Stimulated activated CD8-positive, alpha-beta memory T cell treated with anti-CD3 and anti-CD28 coated beads, Interleukin-7, amount 100 ng/mL, for 24 hours (primary cell): ENCODE results near the gene RIPOR2.

Experiments used
- DNase-seq: peaks from one replicate; pipeline ENCODE4 v3.0.0-alpha.2; 2020; ENCODE audit warnings: low read depth

RIPOR2 gene

DNA sequence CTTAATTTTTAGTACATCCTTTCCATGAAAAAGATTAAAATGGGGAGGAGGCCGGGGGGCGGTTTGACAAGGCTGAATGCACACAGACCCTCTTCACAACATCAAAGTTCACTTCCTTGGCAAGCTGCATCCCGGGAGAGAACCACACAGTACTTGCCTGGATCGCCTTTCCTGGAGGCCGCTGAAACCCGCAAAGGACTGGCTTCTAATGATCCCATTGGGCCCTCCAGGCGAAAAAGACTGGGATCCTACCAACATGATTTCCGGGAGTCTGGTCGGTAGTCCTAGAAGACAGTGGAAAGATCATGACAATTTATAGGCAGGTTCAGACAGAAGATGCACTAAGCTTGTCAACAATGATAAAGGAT lies 60.2 kb downstream of the RIPOR2 start:
- no peak for DNase-seq

DNA sequence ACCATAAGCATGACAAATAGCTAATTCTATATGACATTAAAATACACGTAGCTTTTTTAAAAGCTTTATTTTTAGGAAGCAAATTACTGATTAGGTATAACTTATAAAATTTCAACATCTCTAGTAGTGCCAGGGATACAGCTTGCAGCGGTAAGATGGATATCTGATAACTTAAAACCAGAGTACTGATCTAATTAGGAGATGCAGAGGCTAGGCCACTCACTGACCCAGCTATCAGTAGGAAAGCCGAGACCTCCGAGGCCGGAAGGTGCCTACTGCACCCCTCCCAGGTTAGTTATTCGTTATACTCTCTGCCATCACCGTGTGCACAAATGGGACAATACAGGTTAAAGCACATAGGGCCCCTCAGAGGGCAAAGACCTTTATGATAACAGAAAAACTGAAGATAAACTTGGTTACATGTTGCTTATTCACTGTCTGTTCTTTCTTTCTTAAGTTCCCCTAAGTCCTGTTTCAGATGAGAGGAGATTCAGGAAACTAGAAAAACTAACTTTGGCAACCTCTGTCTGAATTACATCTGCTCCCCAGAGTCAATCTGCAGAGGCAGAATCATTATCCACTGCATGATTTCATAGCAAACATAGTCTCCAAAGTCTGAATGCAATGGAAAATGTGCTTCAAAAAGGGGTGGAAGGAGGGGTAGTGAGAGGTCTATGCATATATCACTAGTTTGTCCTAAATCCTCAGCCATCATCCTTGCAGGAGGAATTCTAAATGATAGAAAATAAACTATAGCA lies 60.8 kb downstream of the RIPOR2 start:
- DNase-seq, result no peak

DNA sequence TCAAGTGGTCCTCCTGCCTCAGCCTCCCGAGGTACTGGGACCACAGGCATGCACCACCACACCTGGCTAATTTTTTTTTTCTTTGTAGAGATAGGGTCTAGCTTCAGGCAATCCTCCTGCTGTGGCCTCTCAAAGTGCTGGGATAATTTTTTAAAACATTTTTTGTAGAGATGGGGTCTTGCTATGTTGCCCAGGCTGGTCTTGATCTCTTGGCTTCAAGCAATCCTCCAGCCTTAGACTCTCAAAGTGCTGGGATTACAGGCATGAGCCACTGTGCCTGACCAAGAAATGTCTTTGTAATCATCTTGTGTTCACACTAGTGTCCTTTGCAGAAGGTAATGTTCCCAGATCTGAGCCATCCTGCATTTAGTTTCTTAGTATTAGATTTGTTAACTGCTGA lies 61.6 kb downstream of the RIPOR2 start:
- no peak for DNase-seq

DNA sequence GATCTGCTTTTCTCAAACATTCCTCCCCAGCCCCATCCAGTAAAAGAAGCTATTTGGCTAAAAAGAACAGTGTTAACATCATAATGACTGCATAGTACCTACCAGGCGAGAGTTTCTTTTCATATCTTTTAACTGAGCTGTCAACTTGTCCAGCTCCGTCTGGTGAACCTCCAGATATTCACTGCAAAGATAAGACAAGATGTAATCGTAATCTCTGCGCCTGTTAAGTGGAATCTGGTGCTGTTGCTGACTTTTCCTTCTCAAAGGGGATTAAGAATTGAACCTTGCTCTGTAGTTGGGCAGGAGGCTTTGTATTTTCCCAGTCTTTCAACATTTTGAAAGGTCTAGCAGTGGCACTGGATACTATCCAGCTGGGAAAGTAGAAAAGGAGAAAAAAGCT lies 63.0 kb downstream of the RIPOR2 start:
- no peak for DNase-seq

DNA sequence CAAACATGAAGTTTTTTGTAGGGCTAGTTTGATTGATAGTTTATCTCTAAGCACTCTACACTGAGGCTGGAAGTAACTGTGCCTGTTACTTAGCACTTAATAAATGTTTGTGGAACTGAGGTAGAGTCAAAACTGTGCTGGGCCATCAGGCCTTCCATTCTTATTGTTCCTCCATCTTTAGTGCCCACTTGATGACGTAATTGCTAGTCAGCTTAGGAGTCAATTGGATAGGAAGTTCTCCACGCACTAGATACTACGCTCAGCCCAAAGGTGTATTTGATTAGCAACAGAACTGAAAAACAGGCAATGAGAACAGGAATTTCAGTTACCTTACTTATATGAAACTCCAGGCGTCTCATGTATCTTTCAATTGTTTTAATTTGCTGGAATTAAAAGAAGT lies 67.0 kb downstream of the RIPOR2 start:
- DNase-seq, result no peak

DNA sequence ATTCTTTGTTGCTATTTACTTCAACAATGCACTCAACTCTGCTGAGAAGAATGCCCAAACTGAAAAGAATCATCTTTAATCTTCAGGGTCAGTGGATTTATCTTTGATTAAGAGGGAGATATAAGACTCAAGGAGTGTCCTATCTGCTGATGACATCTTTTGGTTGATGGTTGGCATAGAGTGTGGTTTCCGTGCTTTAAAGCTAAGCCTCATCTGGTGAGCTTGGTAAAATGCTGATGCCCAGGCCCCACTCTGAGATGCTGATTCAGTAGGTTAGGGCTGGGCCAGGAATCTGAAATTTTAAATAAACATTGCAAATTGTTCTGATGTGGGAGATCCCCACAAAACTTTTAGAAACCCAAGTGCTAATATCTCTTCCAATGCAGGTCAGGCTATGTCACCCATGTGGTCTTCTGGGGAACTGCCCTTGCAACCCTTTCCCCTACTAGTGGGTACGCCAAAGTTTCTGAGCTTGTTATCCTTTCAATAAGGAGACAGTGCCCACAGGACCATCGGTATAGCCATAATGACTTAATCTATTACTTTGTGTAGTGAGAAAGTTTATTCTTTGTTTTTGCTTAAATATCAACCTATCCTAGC lies 68.6 kb downstream of the RIPOR2 start:
- no peak for DNase-seq

DNA sequence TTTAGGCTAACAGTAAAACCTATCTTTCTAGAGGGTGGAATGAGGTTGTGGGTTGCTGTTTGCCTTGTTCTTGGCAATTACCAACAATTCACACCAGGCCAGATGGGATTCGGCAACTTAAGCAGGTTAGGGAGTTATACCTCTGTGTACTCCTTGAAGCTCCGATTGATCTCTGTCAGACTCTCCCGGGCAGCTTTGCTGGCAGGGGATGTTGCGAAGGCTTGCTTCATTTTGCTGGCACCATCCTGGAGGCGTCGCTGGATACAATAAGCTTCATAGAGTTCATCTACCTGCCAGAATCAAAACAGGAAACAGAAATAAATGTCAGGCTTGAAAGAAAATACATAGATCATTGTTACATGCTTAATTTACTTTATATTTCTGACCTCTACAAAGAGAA lies 70.6 kb downstream of the RIPOR2 start:
- no peak for DNase-seq

DNA sequence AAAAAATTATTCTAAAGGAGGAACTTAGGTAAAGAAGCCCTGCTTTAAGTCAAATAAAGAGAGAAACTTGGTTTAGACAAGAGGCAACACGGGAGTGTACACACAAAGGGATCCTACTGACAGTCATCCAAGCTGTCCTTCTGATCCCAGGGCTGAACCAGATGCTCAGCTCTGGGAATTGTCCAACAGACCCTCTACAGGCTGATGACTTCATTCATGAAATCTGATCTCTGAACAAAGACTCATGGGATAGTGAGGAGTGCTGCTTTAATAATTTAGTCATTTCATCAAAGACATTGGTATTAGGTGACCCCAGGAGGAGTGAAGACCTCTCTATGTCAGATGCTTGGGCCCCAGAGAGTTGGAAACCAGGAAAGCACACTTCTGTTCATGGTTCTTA lies 71.4 kb downstream of the RIPOR2 start:
- no peak for DNase-seq

DNA sequence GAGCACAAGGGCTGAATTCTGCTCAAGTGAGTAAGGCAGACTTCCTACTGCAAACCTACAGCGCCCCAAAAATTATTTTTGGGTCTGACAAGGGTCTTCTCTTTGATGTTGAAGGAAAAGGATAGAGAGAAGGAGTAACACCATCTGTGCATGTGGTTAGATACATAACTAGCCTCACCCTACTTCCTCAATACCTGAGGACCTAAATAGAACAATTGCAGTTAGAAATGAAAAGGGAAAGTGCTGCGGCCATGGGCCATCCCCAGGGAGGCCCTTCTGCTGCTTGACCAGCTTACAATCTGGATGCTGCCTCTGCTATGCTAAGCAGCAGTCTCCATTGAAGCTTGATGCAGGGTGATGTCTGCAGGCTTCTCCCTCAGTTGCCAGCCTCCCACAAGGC lies 73.8 kb downstream of the RIPOR2 start:
- DNase-seq, result no peak

DNA sequence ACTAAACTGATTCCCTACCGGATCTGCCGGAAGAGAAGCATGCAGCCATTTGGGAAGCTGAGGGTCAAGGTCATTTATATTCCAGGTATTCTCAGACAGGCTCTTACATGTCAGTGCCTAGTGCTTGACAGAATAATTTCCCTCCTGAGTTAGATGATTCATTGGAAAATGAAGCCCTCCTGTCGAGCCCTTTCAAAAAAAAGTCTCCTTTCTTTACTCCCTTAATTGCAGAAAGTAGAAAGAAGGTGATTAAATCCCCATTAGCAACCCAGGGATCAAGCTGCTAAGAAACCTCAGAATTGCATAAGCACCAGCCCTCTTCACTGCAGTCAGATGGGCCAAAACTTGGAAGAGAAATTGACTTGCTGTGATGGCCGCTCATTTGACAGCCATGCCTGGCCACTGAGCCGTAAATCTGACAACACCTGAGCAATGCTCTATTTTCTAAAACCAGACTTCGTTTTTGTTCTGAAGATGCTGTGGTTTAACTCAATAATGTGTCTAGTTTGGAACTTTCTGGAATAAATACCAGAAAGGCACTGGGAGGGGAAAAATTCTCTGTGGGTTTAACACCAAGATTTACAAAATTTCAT lies 76.1 kb downstream of the RIPOR2 start:
- DNase-seq, result no peak

DNA sequence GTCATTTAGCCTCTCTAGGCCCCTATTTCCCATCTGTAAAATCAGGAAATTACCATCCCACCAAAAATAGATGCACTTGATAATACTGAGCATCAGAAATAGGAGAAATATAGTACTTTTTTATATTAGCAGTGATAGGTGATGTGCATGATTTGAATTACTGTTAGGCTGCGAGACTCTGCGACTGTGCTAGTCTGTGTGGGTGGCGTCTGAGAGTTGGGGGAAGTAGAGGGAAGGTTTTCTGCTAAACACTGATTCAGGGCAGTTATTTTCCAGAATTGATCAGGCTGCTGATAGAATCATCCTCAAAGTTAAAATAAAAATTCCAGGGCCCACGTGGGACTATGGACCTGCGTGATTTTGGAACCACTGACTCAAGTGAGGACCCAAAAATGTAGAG lies 76.6 kb downstream of the RIPOR2 start:
- DNase-seq, result no peak

DNA sequence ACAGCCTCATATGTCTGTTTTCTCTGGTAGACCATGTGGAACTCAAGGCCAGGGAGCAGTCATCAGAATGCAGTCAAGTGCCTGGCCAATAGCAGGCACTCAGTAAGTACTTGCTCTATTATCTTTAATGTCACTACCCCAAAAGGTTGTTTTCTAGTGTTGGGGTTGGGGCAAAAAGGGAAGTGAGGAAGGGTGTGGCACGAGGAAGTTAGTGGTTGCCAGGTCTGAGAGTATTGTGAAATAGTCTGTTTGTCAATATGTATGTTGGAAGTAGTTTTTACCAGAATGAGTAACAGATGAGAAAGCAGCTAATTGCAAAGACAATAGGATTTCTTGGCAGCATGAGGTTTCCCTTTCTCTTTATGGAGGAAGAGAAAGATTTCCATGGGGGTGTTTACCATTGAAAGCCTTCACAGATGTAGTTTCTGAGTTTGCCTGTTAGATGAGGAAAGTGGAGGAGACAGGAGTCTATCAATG lies 77.5 kb downstream of the RIPOR2 start:
- no peak for DNase-seq

DNA sequence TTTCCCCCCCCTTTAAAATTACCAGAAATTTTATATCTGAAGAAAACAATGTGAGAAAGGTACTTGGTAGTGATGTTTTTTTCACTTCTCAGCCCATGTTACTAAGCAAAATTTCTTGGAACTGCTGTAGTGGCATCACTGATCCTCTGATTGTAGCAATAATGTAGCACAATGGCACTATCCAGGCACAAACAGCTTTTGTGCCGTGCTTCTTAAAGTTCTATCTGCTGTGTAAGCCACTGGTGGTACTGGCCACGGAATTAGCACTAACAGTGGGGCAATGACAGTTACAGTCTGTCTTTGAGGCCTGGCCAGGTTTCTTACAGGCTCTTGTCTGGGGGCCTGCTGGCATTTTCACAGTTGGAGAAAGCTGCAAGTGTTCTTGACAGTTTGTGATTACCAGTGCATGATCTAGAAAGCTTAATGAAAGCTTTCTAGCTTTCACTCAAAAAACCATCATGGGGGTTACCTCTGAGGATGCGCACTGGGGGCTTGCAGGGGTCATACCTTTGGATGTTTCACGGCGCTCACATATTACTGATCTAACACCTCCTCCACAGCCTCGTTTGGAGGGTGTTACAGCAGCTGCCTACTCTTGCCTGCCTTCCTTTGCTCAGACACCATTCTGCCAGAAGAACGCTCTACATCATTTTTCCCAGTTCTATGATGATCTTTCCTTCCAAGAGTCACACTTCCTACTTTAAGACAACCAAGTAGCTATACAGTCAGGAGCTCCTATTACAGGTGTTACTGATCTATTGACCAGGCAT lies 78.7 kb downstream of the RIPOR2 start:
- DNase-seq, result no peak

DNA sequence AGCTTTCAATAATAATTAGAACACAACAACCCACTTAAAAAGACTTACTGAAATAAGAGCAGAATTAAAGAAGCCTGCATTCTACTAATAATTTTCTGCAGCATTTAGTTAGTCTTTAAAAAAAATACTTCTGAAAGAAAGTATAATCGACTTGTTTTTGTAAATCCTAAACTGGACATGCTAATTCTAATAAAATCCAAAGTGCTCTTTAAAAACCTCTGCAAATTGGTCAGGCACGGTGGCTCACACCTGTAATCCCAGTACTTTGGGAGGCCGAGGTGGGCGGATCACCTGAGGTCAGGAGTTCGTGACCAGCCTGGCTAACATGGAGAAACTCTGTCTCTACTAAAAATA lies 79.5 kb downstream of the RIPOR2 start:
- no peak for DNase-seq

DNA sequence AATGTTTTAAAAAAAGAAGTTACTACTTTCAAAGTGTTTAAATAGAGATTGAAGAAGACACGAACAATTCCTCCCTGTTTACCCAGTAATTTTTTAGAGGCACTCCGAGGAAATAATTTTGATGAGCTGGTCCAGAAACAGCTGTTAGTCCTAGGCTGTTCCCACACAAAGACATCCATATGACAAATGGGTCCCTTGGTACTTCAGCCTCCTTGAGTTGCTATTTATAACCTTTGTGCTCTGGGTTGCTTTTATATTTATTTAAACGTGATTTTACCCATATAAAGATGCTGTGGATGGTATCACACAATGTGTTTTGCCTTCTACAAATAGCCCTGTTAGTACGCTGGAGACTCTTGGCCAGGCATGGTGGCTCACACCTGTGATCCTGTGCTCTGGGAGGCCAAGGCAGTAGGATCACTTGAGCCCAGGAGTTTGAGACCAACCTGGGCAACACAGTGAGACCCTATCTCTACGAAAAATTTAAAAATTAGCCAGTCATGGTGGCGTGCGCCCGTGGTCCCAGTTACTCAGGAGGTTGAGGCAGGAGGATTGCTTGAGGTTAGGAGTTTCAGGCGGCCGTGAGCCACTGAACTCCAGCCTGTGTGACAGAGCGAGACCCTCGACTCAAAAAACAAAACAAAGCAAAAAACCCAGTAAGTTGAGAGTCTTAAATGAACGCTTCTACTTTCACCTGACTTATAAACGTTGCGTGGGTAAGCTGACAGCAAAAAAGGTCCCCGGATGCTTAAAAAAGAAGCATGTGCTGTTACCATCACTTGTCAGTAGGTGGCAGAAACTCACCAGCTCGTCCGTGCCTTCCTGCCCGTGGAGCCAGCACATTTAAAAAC lies 80.1 kb downstream of the RIPOR2 start:
- peak; percentile 30 for DNase-seq

DNA sequence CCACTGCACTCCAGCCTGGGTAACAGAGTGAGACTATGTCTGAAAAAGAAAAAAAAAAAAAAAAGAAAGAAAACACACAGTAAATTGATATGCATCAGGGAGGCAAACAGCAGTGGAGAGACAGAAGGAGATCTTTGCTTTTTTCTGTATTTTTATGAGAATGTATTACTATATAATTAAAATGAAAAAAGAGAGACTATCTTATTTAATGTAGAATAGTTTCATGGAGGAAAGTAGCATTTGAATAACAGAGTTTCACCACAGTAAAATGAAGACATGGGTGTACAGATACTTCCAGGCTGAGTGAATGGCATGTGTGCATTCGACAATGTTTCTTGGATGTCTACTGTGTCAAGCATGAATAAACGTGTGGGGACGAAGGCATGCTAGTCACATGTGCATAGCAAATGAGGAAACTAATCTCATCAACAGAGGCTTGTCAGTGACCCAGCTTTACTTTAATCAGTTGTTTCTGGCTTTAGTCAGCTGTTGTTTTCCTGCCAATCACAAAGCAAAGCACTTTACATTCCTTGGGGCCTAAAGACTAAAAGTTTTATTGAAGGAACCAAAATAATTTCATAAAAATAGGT lies 81.6 kb downstream of the RIPOR2 start:
- DNase-seq, result no peak

DNA sequence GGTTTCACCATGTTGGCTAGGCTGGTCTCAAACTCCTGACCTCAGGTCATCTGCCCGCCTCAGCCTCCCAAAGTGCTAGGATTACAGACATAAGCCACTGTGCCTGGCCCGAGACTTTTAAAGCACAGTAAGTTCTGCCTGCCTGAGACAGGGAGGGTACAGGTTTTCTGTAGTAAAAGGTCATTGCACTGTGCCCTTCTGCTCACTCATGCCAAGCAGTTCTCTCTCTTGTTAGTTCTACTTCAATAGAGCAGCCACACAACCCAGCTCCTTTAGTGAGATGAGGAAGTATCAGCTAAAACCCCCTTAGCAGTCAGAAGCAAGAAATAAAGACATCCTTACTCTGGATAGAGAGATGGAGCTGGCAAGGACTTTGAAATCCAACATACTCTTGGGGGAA lies 84.7 kb downstream of the RIPOR2 start:
- no peak for DNase-seq

DNA sequence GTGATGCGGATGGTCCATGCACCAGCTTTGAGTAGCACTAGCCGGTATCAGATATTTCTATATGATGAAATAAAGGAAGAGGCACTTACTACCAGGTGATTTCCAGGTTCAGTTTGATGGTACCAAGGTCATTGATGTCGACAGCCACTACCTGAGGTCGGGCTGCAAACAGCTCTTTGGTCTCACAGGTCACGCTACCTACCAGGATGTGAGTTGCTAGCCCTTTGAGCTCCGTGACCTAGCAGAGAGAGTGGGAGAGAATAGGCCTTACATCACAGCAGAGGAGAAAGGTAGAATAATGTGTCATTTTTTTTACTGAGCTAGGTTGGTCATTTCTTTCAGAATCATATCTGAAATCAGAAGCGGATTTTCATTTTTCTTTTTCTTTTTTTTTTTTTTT lies 86.0 kb downstream of the RIPOR2 start:
- no peak for DNase-seq

DNA sequence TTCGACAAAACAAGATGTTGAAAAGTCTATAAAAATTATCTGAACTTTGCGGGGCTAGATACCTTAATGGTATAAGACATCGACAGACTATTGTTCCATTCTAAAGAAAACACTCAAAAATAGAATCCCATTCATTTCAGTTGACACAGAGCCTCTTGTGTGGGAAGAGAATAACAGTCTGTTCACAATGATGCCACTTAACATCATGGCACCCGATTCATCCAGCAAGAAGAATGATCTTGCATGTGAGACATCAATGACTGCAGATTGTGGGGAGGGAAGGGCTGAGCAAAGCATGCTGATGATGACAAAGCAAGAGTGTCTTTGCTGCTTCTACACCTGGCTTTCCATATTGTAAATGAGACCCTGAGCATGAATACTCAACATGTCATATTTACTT lies 87.3 kb downstream of the RIPOR2 start:
- DNase-seq, result no peak

DNA sequence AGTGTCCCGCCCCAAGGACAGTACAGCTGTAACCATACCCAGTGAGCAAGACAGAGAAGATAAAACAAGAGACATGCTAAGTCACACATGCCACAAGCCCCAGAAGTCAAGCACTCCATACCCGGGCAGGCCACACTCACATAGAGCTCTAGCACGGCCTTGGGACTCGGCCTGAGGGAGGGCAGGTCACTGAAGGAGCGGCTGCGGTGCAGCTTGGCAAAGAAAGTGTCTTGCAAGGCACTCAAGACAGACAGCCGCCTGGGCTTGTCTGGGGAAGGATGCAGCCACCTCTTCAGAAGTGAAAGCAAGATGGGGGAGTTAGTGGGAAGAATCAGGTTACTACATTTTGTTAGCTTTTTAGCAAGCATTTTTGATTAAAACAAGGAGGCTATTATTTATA lies 88.4 kb downstream of the RIPOR2 start:
- DNase-seq, result no peak

DNA sequence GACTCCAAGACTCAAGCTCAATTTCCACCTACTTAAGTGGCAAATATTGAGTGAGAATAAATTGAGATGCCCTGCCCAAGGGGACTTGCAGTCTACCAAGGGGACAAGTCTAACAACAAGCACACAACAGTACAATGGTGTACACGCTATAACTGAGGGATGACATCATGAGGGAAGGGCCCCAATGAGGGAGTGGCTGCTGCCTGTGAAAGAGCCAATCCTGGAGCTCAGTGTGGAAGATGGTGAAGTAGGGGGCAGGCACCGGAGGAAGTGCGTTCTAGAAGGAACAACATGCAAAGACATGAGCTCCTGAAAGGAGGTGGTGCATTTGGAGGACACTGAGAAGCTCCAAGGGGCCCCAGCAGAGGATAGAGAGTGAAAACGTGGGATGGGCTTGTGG lies 90.2 kb downstream of the RIPOR2 start:
- DNase-seq, result no peak

DNA sequence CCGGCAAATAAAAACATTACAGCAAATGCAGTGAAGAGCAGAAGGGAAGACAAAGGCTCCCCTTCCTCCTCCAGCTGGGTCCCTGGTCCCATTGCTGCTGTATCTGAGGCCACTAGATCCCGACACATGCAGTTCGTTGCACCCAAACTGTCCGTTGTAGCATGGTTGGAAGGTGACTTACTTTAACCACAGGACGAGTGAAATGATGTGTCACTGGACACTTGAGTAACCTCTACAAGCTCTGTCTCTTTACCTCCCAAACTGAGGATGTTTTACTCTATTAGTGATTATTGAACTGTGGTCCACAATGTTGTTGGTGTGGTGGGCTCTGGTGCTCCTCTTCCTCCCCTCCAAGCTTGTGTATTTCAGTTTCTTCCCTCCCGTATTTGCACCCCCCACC lies 90.9 kb downstream of the RIPOR2 start:
- no peak for DNase-seq
